ENCODE results near the gene MED26.
A peak's percentile ranks its signal among the peaks of the same experiment; 100 is the strongest.

The MED26 gene

DNA sequence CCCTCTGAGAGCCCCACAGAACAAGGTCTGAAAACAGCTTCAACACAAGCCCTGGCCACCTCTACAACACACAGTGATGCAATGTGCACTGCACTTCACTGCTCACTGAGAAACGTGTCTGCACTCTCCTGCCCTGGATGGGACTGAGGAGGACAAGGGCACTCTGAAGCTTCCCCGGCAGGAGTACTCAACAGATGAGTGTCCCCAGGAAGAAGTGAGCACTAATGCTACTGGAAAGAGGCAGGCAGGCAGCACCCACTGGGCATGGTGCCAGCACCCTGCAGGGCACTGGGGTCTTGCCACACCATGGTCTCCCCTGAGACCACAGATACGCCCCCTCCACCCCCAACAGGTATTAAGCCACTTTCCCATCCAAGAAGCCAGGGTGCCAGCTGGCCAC, 38.1 kb downstream of the MED26 start:
- no peaks in the 10 kb centered on the region for H3K36me3 ChIP-seq
- no peak overlapping the region for H3K4me3 ChIP-seq (ENCODE audit: low read depth in 1 of 2, low read length in 1 of 2)
- peaks cover 68 to 82% of the 10 kb centered on the region in 2 experiments for H3K4me1 ChIP-seq (ENCODE audit: control insufficient read depth in 1 of 2, insufficient read depth in 1 of 2, low read depth in 1 of 2, low read length in 1 of 2)
- no peak overlapping the region for H3K27ac ChIP-seq
- TF ChIP-seq CTCF (IDR thresholded peaks at IDR 0.05), result no peak
- no peaks in the 10 kb centered on the region for H3K9me3 ChIP-seq
- H3K27me3 ChIP-seq, result no peaks in the 10 kb centered on the region

DNA sequence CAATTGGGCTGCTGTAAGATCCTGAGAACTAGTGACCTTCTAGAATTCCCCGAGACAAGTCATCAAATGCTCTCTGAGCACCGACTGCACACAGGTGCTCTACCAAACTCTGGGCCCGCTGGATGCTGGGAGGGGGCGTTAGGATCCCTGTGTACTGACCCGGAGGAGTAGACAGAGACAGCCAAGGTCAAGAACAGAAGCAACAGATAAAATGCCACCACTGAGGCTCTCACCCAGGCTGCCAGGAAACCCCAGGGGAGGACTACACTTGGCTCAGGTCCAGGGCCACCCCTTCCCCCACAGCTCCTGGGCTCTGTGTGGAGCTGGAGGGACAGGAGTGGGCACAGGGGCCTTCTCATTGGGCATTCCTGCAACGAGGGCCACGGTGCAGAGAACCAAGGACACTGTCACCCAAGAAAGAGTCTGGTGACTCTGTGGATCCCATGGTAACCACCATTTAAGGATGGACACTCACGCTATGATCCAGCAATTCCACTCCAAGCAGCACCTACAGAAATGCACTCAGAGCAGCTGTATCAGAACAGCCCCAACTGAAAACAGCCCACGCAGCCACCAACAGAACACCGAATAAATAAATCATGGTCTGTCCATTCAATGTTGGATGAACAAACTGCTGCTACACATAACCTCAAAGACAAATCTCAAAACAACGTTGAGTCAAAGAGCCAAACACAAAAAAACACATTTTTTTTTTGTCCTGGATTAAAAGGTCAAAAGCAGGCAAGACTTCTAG, 39.0 kb downstream of the MED26 start:
- no peak for TF ChIP-seq CTCF (IDR thresholded peaks at IDR 0.05)
- Histone ChIP-seq H3K27me3 (no peaks in the 10 kb centered on the region), H3K36me3 (no peaks in the 10 kb centered on the region), H3K4me3 (ENCODE audit: low read depth in 1 of 2, low read length in 1 of 2) (peak overlapping the region; percentile 30 to 45), H3K9me3 (no peaks in the 10 kb centered on the region), H3K27ac (peak overlapping the region; percentile 85), H3K4me1 (ENCODE audit: control insufficient read depth in 1 of 2, insufficient read depth in 1 of 2, low read depth in 1 of 2, low read length in 1 of 2) (peaks cover 68 to 82% of the 10 kb centered on the region in 2 experiments)

DNA sequence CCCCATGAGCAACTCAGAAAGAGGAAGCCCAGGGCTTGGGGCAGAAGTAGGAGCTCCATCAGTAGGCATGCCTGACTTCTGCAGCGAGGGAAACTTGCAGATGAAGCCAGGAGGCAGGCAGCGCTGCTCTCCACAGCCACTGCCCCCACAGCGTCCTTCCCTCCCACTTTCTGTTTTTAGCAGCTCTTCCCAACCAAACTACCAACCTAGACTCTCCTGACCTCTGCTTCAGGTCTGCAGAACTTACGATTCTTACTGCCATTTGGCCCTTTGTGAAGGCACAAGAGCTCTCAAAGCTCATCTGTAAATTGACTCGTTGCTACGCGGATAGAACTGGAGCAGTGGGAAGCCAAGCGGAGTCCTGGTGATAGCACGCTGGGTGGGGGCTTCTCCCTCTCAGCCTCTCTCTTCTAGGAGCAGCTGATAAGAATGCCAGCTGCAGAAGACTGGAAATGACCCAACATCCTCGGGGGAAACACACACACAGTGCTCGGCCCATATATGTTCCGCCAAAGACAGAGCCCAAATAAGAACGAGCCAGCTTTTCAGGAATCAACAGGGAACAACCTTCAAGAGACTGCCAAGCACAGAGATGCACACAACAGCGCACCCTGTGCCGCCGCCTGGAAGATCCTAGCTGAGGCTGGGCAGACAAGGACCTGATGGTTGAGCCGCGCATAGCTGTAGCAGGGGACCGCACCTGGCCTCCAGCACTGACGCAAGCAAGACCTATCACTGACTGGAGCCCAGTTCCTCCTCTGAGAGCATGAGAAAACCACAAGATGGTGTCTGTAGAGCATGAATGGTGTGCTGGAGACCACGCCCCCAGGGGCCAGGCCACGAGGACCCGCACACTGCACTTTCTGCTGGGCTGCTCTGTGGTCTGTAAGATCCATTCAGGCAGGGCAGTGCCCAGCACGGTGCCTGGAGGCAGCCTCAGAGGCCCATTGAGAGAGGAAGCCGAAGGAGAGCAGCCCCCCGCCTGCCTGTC, 39.9 kb downstream of the MED26 start:
- Histone ChIP-seq H3K4me3 (ENCODE audit: low read depth in 1 of 2, low read length in 1 of 2) (peak overlapping the region; percentile 30 to 45), H3K4me1 (ENCODE audit: control insufficient read depth in 1 of 2, insufficient read depth in 1 of 2, low read depth in 1 of 2, low read length in 1 of 2) (peaks cover 67 to 82% of the 10 kb centered on the region in 2 experiments), H3K9me3 (no peaks in the 10 kb centered on the region), H3K27ac (peak overlapping the region; percentile 85), H3K36me3 (no peaks in the 10 kb centered on the region), H3K27me3 (no peaks in the 10 kb centered on the region)
- no peak for TF ChIP-seq CTCF (IDR thresholded peaks at IDR 0.05)

DNA sequence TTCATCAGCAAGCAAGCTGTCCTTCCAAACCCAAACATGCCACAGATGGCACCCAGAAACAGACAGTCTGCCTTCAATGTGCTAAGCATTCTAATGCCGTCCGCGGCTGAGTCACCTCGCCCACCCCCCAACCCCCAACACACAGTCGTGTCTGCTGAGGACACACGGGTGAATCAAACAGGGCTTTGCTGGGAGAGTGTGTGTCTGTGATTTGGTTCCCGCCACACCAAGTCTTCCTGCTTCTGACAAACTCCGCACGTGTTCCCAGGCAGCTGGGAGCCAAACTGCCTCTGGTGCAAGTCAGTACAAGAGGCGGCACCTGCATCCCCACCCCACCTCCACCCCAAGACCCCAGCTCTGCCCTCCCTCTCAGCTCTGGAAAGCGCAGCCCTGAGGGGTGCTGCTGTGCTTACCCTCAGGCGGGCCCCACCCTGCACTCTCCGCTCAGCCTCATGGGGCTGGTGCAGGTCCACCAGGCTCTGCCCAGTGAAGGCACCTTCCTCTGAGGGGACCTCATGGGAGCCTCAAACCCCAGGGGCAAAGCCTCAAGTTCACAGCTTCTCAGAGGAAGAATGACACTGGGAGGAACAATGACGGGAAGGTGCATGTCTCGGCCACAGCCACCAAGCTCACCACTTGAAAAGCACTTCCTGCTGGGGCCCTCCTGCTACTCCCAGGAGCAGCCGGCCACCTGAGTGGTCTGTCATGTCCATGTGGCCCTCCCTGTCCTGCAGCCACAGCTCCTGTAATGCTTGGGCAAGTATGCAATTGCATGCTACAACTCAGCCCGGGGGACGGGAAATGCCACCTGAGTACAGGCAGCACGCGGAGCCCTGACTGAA, 40.8 kb downstream of the MED26 start:
- Histone ChIP-seq H3K36me3 (no peaks in the 10 kb centered on the region), H3K9me3 (no peaks in the 10 kb centered on the region), H3K27ac (peak overlapping the region; percentile 85), H3K4me3 (ENCODE audit: low read depth in 1 of 2, low read length in 1 of 2) (peak overlapping the region; percentile 30 to 45), H3K27me3 (no peaks in the 10 kb centered on the region), H3K4me1 (ENCODE audit: control insufficient read depth in 1 of 2, insufficient read depth in 1 of 2, low read depth in 1 of 2, low read length in 1 of 2) (peaks cover 67 to 76% of the 10 kb centered on the region in 2 experiments)
- TF ChIP-seq CTCF (IDR thresholded peaks at IDR 0.05), result no peak

DNA sequence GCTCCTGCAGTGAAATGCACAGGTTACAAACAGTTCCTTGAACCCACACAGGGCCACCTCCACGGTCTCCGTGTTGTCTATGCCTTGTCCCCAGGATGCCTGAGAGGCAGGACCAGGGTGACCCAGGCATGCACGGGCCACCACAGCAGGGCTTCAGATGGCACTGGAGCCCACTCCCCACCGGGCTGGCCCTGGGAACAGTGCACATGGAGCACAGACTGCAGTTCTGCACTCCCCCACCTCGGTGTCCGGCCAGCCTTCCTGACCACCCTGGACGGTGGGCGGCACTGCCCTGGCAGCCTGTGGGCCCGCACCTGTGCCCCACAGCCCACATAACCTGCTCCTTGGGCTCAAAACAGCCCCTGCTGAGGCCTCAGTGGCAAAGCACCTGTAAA, 41.5 kb downstream of the MED26 start:
- Histone ChIP-seq H3K4me3 (ENCODE audit: low read depth in 1 of 2, low read length in 1 of 2) (no peak overlapping the region), H3K9me3 (no peaks in the 10 kb centered on the region), H3K27me3 (no peaks in the 10 kb centered on the region), H3K36me3 (peaks cover 7% of the 10 kb centered on the region), H3K4me1 (ENCODE audit: control insufficient read depth in 1 of 2, insufficient read depth in 1 of 2, low read depth in 1 of 2, low read length in 1 of 2) (peaks cover 67 to 76% of the 10 kb centered on the region in 2 experiments), H3K27ac (peak overlapping the region; percentile 85)
- TF ChIP-seq CTCF (IDR thresholded peaks at IDR 0.05), result no peak

Data from neutrophil (primary cell).